Measurements from ENCODE around the gene MAP4K4.
A peak's percentile ranks its signal among the peaks of the same experiment; 100 is the strongest.

The MAP4K4 gene

GRCh38 chr2:101821059-101821805 lies 123.7 kb downstream of the MAP4K4 start:
- DNase-seq, result no peak

DNA sequence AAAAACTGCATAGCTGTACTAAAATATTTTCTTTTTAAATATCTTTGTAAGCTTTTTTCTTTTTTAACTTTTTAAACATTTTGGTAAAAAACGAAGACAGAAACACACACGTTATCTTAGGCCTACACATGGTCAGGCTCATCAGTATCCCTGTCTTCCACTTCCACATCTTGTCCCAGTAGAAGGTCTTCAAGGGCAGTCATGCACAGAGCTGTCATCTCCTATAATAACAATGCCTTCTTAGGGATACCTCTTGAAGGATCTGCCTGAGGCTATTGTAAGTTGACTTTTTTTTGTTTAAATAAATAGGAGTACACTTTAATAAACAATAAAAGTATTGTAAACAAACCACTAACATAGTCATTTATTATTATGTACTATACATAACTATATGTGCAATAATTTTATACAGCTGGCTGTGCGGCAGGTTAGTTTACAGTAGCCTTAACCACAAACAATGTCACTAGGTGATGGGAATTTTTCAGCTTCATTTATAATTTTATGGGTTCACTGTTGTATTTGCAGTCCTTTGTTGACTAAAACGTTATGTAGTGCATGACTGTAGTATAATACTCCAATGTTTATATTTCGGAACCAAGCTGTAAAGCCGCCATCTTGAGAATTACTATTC lies 124.4 kb downstream of the MAP4K4 start:
- DNase-seq, result no peak

GRCh38 chr2:101823347-101823791 lies 125.9 kb downstream of the MAP4K4 start:
- peak; percentile 71 for DNase-seq

GRCh38 chr2:101823859-101824258 lies 126.4 kb downstream of the MAP4K4 start:
- DNase-seq, result no peak

DNA sequence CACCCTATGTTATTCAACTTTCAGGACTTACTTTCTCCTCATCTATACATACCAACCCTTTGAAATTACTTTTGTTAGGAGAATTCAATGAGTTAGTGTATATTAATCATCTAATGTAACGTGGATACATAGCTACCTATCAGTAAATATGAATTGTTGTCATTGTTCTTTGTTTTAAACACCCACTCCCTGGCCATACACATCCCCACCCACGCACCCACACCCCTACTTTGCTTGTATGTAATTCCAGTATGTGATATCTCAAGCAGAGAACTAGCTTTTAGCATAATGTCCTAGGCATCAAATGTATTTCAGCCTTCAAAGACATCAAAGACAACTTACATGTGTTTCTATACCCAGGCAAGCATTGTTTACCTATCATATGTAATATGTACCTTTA lies 129.2 kb downstream of the MAP4K4 start:
- no peak for DNase-seq

DNA sequence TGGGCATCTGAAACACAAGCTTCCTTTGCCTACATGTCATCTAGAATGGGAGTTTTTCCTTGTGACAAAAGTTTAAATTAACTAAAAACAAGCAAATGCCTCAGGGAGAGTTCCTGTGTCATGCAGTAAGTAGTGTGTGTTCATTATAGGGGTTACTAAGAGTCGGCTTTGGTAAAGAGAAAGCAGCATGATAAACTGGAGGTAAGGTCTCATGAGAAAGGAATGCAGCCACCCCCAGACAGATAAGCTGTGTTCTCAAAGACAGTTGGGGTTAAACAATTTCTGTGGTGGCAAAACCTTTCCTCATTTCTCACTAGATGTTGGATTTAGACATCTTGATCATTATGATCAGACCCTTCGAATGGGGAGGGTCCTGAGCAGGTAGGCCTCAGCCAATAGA lies 129.7 kb downstream of the MAP4K4 start:
- DNase-seq, result no peak

DNA sequence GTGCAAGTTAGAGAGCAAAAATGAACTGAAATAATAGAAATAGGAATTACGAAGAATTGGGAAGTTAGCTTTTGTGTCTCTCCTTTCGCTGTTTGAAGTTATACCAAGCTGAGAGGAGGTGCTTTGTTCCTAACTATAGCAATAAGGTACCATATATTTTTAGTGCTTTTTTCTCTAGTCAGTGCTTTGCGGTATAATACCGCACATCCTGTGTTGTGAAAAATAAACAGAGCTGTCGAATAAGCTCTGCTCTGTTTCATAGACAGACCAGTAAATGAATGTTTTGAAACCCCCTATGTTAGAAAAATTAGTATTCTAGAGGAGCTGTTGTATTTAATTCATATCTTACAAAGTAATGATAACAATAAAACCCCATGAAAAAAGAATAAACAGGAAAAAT lies 130.8 kb downstream of the MAP4K4 start:
- DNase-seq, result no peak

- no peak for DNase-seq
These were observed 131.3 kb downstream of the MAP4K4 start for GRCh38 chr2:101828673-101829334.

DNA sequence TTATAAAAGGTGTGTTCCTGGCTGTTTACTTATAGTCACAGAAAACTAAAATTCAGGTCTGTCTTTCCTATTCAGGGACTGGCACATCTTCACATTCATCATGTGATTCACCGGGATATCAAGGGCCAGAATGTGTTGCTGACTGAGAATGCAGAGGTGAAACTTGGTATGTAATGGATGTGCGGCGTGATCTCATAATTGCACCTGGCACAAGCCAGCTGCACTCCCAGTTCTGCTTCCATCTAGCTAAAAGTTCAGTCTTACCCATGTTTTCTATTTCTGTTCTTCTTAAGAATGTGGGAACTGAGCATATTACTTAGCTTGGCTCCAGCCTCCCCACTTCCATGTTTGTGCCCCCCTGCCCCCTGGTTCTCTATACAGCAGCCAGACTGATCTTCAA lies 131.9 kb downstream of the MAP4K4 start:
- DNase-seq, result no peak

DNA sequence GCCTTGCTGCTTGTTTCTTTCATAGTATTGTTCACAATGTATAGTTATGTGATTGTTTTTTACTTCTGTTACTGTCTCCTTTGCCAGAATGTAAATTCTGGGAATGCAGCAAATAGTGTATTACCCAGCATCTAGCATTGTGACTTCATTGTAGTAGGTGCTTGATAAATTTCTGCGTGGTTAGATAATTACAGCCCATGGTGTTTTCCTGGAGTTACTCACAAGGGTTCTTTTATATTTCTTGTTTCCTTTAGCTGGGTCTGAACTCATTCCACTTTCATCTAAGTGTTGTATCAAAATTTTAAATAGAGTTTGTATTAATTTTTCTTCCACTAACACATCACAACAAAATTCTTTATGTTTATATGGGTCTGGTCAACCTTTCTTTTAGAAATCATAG lies 132.6 kb downstream of the MAP4K4 start:
- no peak for DNase-seq

DNA sequence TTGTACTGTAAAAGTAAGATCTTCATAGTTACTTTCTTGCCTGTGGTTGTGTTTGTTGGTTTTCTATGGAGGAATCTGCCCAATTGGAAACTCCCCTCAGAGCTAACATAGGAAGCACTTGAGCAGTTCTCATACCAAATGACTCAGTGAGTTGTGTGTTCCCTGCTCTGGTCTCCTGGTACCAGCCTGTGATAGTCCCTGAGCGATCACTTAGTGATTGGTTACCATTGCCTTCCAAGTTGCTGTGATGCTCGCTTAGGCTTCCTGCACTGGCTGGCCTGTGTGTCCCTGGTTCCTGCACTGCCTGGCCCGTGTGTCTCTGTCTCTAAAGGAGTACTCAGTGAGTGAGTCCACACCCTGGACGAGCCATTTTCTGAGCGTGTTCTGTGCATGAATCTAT lies 133.0 kb downstream of the MAP4K4 start:
- DNase-seq, result no peak

DNA sequence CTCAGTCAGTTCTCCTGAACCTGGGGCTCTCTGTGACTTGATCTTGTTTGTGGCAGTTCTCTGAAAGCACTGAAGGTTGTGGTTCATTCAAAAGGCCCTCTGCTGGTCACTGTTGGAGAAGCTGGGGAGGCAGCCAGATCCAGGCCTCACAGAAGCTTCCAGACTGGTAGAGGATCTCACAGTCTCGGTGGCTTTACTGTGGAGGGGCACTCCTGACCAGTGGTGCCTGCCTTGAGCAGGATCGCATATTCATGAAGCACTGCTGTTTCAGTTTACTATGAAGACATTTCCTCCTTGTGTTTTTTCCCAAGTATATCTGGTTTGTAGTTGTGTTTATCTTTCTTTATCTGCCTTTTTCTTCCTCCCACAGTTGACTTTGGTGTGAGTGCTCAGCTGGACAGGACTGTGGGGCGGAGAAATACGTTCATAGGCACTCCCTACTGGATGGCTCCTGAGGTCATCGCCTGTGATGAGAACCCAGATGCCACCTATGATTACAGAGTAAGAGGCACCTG lies 133.9 kb downstream of the MAP4K4 start:
- DNase-seq, result peak; percentile 65

- no peak for DNase-seq
These were observed 134.6 kb downstream of the MAP4K4 start for GRCh38 chr2:101832114-101832513.

DNA sequence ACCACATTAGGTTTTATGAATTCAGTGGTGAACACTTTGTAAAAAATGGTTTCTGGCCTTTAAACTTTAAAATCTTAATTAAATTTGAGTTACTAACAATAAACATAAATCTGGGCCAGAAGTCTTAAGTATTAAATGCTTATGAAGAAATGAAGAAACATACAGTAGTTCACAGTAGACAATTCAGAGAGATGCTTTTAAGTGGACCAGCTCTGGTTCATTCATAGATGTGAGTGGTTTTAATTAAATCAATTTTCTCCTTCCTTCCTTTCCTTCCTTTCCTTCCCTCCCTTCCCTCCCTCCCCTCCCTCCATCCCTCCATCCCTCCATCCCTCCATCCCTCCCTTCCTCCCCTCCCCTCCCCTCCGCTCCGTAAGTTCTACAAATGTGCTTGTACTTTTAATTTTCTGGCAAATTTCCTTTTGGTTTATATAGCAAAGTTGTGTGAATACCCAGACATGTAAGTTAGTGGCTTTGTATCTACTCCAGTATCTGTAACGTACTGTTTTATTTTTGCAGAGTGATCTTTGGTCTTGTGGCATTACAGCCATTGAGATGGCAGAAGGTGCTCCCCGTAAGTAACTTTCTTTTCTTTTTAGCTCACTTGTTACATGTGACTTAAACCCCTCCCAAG lies 136.5 kb downstream of the MAP4K4 start:
- DNase-seq, result no peak

GRCh38 chr2:101837354-101837753 lies 139.8 kb downstream of the MAP4K4 start:
- no peak for DNase-seq

DNA sequence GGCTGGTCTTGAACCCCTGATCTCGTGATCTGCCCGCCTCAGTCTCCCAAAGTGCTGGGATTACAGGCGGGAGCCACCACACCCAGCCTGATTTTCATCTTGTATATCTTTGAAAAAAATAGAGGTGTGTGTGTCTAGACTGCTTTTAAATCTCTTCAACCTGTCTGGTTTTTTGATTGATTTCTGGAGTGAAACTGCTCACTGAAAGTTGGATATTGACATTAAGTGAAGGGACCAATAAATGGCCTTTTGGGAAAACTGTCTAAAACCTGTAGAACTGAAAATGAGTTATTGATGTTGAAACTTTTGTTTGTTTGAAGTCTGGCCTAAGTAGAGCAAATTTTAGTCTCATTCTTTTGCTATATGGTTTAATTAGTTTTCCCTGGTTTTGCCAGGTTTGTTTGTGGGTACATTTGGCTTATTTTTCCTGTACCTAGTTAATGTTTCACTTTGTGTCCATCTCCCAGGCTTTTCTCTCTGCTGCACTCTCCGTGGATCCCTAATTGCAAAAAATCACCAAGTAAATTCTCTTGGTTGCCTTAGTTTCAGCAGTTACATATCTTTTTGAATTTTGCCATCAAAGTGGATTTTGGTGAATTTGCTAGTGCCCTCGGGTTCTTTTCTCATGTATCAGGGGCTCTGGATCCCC lies 144.3 kb downstream of the MAP4K4 start:
- no peak for DNase-seq

DNA sequence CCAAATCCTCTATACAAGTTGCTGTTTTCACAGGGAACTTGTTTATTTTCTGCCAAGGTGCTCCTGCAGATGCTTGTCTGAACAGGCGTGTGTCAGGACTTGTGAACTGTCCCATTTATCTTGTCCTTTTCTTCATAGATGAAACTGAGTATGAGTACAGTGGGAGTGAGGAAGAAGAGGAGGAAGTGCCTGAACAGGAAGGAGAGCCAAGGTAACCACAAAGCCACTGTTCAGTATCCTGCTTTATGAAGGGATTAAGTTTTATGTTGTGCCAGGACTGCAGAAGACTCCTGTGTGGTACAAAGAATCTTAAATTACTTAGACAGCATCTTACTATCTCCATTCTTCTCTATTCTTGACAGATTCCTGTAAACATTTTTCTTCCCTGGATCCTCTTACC lies 145.0 kb downstream of the MAP4K4 start:
- DNase-seq, result no peak

- no peak for DNase-seq
These were observed 145.5 kb downstream of the MAP4K4 start for GRCh38 chr2:101843048-101843447.

GRCh38 chr2:101843471-101843870 lies 146.0 kb downstream of the MAP4K4 start:
- no peak for DNase-seq

DNA sequence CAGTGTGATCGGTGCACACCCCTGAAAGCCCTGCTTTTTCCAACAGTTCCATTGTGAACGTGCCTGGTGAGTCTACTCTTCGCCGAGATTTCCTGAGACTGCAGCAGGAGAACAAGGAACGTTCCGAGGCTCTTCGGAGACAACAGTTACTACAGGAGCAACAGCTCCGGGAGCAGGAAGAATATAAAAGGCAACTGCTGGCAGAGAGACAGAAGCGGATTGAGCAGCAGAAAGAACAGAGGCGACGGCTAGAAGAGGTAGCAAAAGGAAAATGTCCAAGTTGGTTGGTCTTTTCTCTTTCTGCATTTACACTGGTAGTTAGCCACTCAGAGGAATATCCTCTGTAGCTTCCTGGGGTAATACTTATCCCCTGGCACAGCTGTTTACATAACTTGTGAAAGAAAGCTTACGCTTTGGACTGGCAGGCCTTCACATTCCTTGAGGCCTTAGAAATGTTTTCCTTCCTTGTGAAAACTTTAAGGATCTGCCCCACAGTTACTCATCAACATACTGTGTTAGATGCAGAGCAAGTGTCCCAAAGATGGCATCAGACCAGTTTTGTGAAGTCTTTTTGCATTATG lies 146.6 kb downstream of the MAP4K4 start:
- DNase-seq, result no peak

GRCh38 chr2:101846973-101847372 lies 149.5 kb downstream of the MAP4K4 start:
- no peak for DNase-seq

GRCh38 chr2:101847661-101848339 lies 150.3 kb downstream of the MAP4K4 start:
- DNase-seq, result no peak

Measured in CD4-positive, alpha-beta T cell treated with Interleukin-15 for 1 hour (primary cell).